Tibial nerve (tissue), 4 donors: Measurements from ENCODE around the gene FEM1C.

Experiments
- EP300 ChIP-seq, 2 donors: sonication (generic); formaldehyde crosslinking; IDR thresholded peaks; one replicate each; pipeline ENCODE4 v1.6.1; 2017; ENCODE audit warnings: antibody characterized with exemption in 2 of 2, mild to moderate bottlenecking in 1 of 2
- POLR2A ChIP-seq, 2 donors: fragments of 450-650 bp; IDR thresholded peaks; one replicate each; pipeline ENCODE4 v1.6.1; 2017; ENCODE audit warnings: antibody characterized with exemption in 2 of 2, mild to moderate bottlenecking in 2 of 2, moderate library complexity in 2 of 2
- TF ChIP-seq, protein P1 (sequence below), 5 experiments: fragments of 200-600 bp in 3 of 5; fragments of 450-650 bp in 2 of 5; sonication (generic) in 3 of 5; IDR thresholded peaks; one replicate each; pipeline ENCODE4 v1.5.1; 2016 to 2019; ENCODE audit warnings: antibody characterized with exemption in 5 of 5, mild to moderate bottlenecking in 3 of 5, moderate library complexity in 2 of 5

DNA sequence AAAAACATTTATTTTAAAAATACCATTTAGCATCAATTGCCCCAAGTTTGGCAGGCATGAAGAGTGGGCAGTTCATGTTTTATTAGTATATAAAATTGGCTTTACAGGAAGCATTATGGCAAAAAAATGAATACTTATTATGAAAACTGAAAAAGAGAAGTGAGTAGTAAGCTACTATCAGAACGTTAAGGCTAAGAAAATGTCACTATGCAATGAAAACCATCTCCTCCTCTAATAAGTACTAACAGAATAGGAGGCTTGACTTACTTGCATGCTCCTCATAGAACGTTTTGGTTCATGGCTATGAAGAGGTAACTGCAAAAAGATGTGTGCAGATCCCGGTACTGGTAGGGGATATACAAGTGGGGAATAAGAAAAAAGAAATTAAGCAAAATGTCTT, 34.1 kb upstream of the FEM1C start:
- TF ChIP-seq, protein P1, sequence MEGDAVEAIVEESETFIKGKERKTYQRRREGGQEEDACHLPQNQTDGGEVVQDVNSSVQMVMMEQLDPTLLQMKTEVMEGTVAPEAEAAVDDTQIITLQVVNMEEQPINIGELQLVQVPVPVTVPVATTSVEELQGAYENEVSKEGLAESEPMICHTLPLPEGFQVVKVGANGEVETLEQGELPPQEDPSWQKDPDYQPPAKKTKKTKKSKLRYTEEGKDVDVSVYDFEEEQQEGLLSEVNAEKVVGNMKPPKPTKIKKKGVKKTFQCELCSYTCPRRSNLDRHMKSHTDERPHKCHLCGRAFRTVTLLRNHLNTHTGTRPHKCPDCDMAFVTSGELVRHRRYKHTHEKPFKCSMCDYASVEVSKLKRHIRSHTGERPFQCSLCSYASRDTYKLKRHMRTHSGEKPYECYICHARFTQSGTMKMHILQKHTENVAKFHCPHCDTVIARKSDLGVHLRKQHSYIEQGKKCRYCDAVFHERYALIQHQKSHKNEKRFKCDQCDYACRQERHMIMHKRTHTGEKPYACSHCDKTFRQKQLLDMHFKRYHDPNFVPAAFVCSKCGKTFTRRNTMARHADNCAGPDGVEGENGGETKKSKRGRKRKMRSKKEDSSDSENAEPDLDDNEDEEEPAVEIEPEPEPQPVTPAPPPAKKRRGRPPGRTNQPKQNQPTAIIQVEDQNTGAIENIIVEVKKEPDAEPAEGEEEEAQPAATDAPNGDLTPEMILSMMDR (IDR thresholded peaks at IDR 0.05), result no peak
- TF ChIP-seq EP300 (IDR thresholded peaks at IDR 0.05), result no peak
- TF ChIP-seq POLR2A (IDR thresholded peaks at IDR 0.05), result no peak
